Activated CD4-positive, CD25-positive, alpha-beta regulatory T cell treated with anti-CD3 and anti-CD28 coated beads, Interleukin-2, amount 50 U/mL, for 72 hours (primary cell): Measurements from ENCODE around the gene CHRDL1.
"Not testable (repeated sequence)": the region's sequence is repeated elsewhere in the genome, so short reads cannot be mapped to it uniquely, and the experiment has no call there.

Experiments used
- DNase-seq: peaks from one replicate; pipeline ENCODE4 v3.0.0; 2021

CHRDL1 gene, protein sequence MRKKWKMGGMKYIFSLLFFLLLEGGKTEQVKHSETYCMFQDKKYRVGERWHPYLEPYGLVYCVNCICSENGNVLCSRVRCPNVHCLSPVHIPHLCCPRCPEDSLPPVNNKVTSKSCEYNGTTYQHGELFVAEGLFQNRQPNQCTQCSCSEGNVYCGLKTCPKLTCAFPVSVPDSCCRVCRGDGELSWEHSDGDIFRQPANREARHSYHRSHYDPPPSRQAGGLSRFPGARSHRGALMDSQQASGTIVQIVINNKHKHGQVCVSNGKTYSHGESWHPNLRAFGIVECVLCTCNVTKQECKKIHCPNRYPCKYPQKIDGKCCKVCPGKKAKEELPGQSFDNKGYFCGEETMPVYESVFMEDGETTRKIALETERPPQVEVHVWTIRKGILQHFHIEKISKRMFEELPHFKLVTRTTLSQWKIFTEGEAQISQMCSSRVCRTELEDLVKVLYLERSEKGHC

DNA sequence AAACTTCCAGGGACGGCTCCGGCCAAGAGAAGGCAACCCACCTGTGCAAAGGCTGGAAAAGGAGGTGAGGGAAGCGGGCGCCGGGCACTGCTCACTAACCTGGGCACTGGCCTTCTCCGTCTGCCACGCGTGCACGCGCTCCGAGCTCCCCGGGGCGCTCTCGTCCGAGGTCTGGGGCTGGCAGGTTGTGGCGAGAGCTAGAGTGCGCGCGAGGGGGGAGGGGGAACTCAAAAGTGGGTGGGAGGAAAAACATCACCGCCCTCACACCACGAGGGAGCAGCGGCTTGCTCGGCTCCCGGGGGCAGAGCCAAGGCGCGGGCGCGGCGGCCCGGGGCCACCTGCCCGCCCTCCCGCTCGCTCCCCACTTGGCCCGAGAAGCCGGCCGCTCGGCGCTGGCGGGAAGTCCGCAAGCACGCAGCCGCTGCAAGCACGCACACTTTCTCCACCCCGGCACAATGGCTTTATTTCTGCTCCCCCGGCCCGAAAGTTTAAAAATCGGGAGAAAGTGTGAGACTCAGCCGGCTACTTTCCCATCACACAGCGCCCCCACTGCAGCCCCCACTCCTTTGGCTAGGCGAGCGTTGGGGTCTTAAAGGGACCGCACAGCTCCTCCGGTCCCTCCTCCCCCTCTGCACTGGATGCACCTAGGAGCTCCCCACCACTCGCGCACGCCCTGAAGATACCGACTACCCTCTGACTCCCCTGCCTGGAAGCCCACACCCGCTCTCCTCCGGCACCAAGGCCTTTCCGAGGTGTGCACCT lies at the start of gene CHRDL1:
Gene CHRDL1 (minus strand): TSS at position 173 of the 762 bp plus-strand sequence. CDS start 3,636 bp downstream, outside the sequence.
- DNase-seq, result no peak

DNA sequence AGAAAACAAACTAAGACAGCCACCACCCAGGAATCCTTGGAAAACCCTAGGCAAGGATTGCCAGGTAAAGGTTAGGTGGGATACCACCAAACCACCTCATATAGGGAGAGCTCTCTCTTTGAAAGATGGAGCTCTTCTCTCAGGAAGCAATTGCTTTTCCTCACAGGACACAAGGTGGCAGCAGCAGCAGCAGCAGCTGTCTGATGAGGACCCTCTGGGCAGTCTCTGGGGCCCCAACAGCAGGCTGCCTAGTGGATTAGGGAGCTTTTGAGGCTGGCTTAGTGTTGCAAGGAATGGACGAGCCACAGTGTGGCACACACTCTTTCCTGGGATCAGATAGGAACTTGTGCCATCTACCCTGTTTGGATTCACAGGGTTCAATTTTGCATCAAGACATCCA lies 41.4 kb upstream of the CHRDL1 start:
- DNase-seq, result no peak

DNA sequence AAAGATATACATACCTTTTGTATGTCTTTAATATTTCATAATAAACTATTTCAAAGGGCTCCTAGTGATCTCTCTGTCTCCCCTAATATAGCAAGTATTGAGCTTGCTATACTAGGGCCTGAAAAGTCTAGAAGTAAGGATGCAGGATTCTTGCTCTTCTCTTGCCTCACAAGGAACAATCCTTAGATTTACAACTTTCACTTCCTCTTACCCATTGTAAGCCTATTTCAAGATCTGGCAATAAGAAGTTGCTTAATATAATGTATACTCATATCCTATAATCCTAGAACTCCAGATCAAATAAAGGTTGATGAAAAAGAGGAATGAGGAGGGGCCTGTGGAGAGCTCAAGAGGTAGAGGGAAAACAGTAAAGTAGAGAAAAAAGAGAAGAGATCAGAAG lies 40.8 kb upstream of the CHRDL1 start:
- DNase-seq, result no peak

DNA sequence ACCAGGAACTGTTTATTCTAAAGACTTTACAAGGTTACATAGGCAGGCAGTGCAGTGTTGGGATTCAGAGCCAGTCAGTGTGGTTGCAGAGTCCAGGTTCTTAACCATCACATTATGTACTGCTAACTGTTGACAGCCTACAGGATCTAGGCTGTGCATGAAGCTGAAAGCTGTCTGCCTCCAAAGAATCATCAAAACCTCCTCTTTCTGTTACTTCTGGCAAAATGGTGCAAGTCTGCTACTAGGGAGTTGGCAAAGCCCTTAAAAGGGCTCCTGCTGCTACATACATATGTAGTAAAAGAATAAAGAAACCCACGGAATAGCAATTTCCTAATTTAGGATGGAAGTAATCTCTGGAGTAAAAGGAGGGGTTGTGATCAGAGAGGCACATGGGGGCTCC lies 40.4 kb upstream of the CHRDL1 start:
- DNase-seq, result no peak

DNA sequence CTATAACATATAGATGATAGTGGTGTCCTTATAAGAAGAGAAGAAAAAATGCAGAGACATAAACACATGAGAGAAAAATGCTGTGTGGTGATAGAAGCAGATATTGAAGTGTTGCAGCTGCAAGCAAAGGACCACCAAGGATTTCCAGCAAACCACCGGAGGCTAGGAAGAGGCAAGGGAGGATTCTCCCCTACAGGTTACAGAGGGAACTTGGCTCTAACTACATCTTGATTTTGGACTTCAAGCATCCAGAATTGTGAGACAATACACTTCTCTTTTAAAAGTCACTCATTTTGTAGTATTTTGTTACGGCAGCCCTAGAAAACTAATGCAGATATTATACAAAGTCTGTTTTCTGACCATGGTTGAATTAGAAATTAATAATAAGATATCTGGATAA lies 30.4 kb upstream of the CHRDL1 start:
- DNase-seq, result no peak

DNA sequence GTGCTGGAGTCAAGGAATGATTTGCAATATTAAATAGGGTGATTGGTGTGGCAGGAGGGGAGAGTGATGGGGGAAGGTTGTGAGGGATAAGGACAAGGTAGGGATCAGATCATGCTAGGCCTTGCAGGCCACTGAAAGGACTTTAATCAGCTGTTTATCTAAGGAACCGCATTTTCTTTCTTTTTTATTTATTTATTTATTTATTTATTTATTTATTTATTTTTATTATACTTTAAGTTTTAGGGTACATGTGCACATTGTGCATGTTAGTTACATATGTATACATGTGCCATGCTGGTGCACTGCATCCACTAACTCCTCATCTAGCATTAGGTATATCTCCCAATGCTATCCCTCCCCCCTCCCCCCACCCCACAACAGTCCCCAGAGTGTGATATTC lies 20.9 kb upstream of the CHRDL1 start:
- not testable (repeated sequence) for DNase-seq

DNA sequence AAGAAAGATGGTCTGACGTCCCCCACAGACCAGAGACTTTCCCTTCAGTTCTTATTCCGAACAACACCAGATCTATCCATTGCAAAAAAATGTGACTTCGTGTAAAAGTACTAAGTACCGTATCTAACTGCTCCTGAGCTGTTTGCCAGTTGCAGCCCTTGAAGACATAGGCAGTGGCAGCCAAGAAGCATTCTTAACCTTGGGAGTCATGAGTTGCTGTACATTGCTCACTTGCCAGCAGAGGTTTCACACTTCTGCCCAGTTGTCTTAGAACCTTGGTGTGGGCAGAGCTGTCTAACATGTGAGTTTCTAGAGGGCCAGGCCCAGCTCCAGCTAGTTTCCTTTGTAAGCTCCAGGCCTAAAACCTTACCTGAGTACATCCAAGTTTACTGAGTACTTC lies 10.5 kb upstream of the CHRDL1 start:
- no peak for DNase-seq

DNA sequence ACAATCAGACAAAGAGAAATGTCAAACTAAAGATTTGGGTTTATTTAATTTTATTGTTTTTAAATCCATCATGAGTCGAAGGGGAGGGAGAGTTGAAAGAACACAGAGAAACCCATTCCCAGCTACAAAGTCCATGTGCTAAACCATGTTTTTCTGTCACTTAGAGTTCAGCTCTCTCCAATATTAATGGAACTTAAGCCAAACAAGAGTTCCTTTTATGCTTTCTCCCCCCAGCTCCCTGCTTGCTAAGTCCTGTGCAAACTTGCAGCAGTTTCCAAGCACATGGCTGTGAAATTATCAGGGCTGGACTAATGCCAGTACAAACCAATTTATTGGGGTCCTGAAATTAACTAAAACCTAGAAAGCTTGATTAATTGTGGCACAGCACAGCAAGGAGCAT lies 9.7 kb upstream of the CHRDL1 start:
- DNase-seq, result no peak

DNA sequence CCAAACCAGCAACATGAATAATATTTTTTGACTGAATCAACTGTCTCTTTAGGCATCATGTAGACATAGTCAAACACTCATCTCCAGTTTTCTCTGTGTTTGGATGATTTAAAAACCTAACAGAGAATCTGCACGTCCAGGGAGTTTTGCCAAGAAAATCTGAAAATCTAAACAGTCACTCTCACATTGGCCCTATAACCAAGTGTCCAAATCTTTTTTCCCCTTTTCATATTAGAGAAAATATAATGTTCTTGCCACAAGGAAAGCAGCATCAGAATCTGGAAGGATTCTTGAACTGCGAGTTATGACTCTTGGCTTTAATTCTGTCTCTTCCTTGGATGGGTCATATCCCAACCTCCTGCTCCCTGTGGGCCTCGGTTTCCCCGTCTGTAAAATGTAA lies 8.8 kb upstream of the CHRDL1 start:
- DNase-seq, result no peak

DNA sequence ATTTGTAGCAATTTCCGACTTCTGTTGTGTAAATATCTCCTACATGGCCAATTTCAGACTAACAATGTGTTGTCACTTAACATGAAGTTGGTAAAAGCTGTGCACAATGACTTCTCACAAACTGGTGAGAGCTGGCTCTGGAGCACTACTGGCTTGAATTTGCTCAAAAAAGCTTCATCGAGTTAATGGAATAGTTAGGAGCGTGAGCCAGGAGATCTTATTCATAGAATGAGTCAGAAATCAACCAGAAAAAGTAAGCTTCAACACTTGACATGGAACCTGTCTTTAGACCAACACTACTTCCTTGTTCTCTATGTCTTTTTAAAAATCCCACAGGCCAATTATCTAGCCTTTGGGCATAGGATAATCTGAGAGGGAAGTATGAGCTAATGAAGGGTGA lies 7.9 kb upstream of the CHRDL1 start:
- no peak for DNase-seq

DNA sequence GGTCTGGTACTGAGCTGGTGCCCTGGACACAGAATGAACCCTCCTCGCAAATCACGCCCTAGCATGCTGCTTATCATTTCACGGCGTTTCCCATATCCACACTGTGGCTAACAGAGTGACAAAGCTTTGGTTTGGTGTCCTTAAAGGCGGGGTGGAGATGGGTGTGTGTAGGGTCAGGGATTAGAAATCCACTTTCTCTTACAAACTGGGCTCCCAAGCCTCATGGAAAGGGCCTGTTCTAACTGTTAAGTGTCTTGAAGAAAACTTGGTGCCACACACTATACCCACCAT lies 735 bp upstream of the CHRDL1 start:
- no peak for DNase-seq

DNA sequence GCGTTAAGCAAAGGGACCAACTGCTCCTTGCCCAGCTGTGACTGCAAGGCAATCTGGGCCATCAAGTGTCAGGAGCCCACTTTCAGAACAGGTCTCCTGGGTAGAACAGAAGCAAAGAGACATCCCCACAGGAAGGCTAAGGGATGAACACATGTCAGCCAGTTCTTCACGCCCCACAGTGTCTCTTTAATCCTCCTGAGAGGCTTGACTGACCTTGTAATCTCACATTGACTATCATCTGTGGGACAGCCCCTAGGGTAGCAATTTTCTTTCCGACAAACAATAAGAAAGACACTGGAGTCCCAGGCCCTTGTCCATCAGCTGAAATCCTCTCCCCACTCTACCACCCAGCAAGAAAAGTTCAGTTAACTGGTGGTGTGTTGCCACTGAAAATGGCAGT lies 1.0 kb downstream of the CHRDL1 start:
- DNase-seq, result no peak

DNA sequence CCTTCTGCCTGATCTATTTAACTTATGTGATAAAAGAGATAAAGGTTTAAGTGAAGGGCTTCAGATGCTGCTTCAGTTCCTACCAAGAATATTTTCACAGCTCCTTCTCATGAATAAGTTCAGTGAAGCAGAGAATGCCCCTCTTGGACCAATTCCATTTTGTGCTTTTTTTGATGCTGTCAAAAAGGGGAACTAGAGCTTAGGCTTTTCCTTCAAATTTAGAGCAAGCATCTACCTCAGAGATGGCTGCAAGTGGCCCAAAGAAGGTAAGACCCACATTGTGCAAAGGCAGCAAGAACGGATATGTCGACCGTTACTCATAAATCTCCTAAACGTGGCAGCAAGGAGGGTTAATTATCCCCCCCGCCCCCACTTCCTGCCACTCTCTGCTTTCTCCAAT lies 4.5 kb downstream of the CHRDL1 start:
- DNase-seq, result no peak

DNA sequence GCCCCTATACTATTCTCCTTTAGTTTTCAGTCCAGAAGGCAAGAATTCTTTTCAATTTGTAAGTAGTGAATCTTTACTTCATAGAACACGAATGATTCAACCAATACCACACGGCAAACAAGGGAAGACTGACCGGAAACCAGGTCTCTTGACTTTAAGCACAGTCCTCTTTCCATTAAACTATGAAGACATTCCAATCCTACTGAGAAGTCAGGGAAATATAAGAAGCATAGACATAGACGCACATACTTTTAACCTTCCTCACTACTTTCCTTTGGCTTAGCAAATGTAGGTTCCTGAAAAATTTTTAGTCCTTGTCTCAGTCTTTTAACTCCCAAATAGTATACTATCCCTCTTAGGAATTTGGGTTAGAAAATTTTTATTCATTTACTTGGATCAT lies 9.1 kb downstream of the CHRDL1 start:
- DNase-seq, result no peak

DNA sequence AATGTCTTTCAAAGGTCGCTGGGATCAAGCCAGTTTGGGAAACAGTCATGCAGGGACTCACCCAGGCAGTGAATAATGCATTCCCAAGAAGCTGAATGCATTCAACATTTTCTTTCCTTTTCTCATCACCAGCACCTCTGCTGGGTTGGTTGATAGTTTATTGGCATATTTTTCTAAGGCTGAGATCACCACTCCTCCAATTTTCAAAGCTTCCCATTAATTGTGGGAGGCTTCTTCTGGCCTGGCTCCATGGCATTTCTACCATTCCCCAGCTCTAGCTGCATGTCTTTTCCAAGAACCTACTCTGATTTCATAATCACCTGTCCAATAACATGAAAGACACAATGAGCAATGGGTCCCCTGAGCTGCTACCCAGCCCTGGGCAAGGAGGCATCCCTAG lies 35.8 kb downstream of the CHRDL1 start:
- no peak for DNase-seq

DNA sequence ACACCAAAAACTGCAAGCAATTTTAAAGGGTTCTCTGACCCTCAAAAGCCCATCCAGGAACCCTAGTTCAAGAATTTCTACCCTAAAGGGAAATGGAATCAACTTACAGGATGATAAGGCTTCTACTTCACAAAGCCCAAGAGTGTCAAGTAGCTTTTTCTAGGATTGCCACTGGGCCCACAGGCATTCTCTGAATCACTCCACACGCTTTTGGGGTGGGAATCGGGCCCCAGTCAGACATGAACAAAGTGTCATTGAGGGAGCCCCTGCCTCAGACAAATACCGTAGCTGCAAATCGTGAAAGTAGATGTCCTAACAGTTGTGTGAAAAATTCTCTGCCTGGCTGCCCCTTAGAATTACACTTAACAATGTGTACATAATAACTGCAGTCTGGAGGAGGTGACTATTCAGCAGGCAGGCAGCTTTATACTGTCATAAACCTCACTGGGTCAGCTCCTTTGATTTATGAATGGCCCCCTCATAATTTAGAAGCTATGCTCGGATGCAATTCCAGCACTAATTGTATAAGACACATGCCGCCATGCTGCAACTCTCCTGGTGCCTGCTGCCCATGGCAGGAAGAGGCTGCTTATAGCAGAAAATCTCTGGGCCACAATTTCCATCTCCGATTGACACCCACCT lies 36.7 kb downstream of the CHRDL1 start:
- DNase-seq, result no peak

DNA sequence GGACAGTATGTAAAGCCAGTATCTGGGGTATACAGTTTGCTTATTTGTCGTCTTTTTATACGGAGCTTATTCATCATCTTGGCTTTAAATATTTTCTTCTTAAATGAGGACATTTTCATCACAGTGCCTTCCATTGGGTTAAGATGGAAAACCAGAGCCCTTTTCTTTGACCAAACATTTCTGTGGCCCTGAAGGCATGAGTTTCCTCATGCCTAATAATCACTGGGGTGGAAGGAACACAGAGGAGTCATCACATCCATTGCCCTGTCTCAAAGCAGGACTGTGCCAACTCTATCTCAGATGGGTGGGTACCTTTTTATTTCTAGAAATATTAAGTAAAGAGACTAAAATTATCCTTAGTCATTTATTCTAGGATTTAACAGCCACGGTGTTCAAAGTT lies 40.0 kb downstream of the CHRDL1 start:
- DNase-seq, result no peak

DNA sequence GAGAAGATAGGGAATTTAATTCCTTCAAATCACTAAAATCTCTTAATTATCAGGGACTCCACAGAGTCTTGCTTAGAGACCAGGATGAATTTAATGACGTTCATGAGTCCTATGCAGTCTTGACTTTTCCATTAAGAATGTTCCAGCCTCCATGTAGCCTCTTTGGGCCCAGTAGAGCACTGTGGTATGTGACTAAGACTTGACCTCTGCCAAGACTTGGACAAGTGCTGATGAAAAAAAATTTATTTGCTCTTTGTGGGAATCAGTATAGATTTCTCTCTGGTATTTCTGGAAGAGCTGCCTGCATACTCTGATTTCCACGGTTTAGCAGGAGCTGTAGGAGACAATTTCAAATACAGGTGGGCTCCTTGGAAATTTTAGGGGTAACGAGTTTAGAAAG lies 40.6 kb downstream of the CHRDL1 start:
- no peak for DNase-seq

DNA sequence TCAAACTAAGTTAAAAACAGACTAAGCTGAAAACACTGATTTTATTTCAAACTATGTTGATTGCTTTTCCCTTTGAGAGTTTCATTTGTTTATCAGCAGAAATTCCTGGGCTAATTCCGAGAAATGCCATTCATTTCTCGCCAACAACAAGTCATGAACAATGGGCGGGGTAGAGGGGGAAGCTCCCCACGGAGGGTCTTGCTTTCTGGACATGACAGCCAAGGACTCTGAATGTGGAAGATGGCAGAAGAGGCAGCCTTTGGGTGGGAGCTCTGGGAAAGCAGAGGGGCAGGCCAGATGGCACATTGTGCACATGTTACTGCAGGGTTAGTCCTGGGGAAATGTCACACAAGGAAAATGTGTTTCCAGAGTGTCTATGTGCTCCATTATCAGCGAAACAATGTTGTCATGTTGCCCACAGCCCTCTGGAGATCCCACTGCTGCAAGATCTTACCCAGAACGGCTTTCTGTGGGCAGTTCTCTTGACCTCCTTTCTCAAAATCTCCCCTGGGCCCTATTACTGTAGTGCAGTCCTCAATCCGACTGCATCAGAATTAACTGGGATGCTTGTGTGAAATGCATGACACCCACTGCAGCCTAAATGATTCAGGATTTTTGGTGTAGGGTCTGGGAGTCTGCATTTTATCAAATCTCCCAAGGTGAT lies 45.0 kb downstream of the CHRDL1 start:
- DNase-seq, result no peak

DNA sequence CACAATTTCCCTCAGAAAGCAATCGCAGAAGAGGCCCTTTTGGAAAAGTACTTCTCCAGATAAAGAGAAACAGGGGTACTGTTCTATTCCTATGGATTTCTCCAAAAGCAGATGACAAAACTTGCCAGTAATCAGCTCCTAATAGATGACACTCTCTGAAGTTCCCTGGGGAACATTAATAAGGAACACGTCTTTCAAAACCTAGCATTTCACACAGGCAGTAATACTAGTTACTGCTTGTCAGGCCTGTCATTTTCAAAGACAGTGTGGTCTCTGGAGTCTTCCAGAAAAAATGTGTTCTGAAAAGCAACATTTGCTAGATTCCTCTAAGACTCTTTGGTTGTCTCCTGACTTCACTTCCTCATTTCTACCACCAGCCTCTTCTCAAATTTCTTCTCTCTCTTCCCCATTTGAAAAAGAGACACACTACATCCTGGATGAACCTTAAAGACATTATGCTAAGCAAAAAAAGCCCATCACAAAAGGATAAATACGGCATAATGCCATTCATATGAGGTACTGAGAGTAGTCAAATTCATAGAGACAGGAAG lies 47.3 kb downstream of the CHRDL1 start:
- no peak for DNase-seq

DNA sequence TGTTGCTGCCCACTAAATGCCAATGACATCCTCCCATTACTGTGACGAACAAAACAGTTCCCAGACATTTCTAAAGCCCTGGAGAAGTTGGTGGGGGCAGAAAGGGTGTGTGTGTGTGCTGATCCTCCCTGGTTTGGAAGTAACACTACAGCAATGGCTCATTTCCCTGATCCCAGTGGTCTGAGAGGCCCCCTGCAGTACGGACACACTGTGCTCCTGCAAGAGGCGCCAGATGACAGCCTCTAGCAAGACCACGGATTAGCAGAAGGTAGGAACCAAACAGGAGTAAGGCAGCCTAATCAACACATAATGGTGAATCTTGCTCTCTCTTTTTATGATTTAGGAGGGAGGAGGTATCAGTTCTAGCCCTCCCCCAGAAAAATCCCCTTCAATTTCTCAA lies 49.6 kb downstream of the CHRDL1 start:
- no peak for DNase-seq

DNA sequence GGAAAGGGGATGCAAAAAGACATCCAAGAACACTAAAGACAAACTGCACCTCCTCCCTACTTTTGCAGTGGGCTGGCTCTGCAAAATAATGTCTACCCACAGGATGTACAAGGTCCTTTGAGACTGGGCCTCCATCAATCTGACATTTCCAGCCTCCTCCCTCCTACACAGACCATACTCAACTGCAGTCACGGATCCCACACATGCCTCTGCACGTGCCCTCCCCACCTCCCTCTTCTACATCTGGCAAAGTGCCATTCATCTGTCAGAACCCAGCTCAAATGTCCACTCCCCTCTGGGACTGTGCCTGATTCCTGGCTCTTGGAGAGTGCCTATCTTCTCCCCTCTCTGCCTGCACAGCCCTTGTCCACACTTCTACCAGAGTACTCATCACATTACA lies 50.3 kb downstream of the CHRDL1 start:
- DNase-seq, result no peak

DNA sequence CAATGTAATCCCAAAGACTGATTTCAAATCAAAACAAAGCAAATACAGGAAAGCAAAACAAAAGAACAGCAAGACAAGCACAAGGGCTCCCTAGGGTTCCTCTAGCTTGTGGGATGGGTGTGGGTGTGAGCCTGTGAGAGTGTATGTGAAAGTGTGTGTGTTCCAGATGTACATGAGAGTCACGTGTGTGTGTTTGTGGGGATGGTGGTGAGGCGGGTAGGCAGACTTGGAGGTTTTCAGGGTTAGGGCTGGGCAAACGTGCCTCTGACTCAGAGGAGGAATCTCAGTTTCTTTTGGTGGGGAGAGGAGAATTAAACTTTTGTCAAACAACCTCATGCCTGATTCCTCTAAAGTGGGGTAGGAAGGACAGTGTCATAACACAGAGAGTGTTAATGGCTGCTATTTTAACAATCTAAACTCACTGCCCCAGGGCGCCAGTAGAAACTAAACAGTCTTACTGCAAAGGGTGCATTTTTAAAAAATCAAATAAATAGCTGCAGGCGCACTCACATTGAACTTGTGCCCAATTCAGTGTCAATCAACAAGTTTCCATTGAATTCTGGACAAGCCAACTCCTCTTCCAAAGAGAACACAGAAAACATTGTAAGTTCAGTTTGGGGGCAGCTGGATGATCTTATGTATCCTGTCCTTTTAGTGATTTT lies 51.8 kb downstream of the CHRDL1 start:
- no peak for DNase-seq
